HepG2 (cell line): ENCODE data around the gene SRSF2. TPM values are rescaled to one million over a fixed set of nuclear protein-coding genes. Genes with fewer than 3 reads are reported as not detected.

ENCODE experiments used
- ARHGAP35 ChIP-seq: sonication (generic); formaldehyde crosslinking; IDR thresholded peaks from 2 replicates; pipeline ENCODE4 v1.9.0; 2022; ENCODE audit warnings: mild to moderate bottlenecking, inconsistent platforms, moderate library complexity, missing genetic modification reagents, borderline replicate concordance
- CREBL2 ChIP-seq: sonication (generic); formaldehyde crosslinking; IDR thresholded peaks from 2 replicates; pipeline ENCODE4 v1.8.1; 2023; ENCODE audit warnings: missing genetic modification reagents, mild to moderate bottlenecking, borderline replicate concordance
- FIP1L1 ChIP-seq: fragments of 200-400 bp; formaldehyde crosslinking; IDR thresholded peaks from 2 replicates; pipeline ENCODE4 v1.6.1; 2018; ENCODE audit warnings: low read depth, mild to moderate bottlenecking, low read length, moderate library complexity, borderline replicate concordance; ENCODE audit not compliant: insufficient read depth
- FOXJ3 ChIP-seq: sonication (generic); formaldehyde crosslinking; IDR thresholded peaks from 2 replicates; pipeline ENCODE4 v1.4.0; 2020; ENCODE audit warnings: missing genetic modification reagents, mild to moderate bottlenecking, borderline replicate concordance
- HCFC1 ChIP-seq: fragments of 150-350 bp; IDR thresholded peaks from 2 replicates; pipeline ENCODE4 v1.6.1; 2014; ENCODE audit warnings: low read depth, low read length
- JARID2 ChIP-seq: sonication (generic); formaldehyde crosslinking; IDR thresholded peaks from 2 replicates; pipeline ENCODE4 v1.8.1; 2023; ENCODE audit warnings: missing genetic modification reagents, inconsistent platforms; ENCODE audit not compliant: insufficient replicate concordance
- KMT2A ChIP-seq: sonication (generic); formaldehyde crosslinking; IDR thresholded peaks from 2 replicates; pipeline ENCODE4 v1.4.0; 2020; ENCODE audit warnings: missing genetic modification reagents
- MAZ ChIP-seq, 2 experiments: sonication (generic) in 1 of 2; formaldehyde crosslinking in 1 of 2; IDR thresholded peaks; 2 replicates each; pipeline versions ENCODE4 v1.5.0 to v1.6.1; 2012 to 2020; ENCODE audit warnings: low read depth in 2 of 2, mild to moderate bottlenecking in 2 of 2, borderline replicate concordance in 1 of 2, improper control_type of control experiment in 1 of 2, low read length in 1 of 2, missing genetic modification reagents in 1 of 2, moderate library complexity in 1 of 2
- MEF2D ChIP-seq: sonication (generic); formaldehyde crosslinking; IDR thresholded peaks from 2 replicates; pipeline ENCODE4 v1.5.1; 2020; ENCODE audit warnings: mild to moderate bottlenecking, missing genetic modification reagents
- NFE2 ChIP-seq: sonication (generic); formaldehyde crosslinking; IDR thresholded peaks from 2 replicates; pipeline ENCODE4 v1.4.0; 2020; ENCODE audit warnings: missing genetic modification reagents
- PHF20 ChIP-seq: sonication (generic); formaldehyde crosslinking; IDR thresholded peaks from 2 replicates; pipeline ENCODE4 v1.5.0; 2020; ENCODE audit warnings: mild to moderate bottlenecking, missing genetic modification reagents
- ZHX2 ChIP-seq, 2 experiments: sonication (generic) in 1 of 2; formaldehyde crosslinking in 1 of 2; IDR thresholded peaks; 2 replicates each; pipeline versions ENCODE4 v1.6.1 to v1.9.0; 2014 to 2022; ENCODE audit warnings: antibody characterized with exemption in 1 of 2, borderline replicate concordance in 1 of 2, inconsistent platforms in 1 of 2, low read depth in 1 of 2, missing genetic modification reagents in 1 of 2
- ZMYM2 ChIP-seq: sonication (generic); formaldehyde crosslinking; IDR thresholded peaks from 2 replicates; pipeline ENCODE4 v1.8.0; 2022; ENCODE audit warnings: mild to moderate bottlenecking, missing genetic modification reagents
- ZNF12 ChIP-seq: sonication (generic); formaldehyde crosslinking; IDR thresholded peaks from 2 replicates; pipeline ENCODE4 v1.5.0; 2020; ENCODE audit warnings: missing genetic modification reagents
- ZNF296 ChIP-seq: sonication (generic); formaldehyde crosslinking; conservative IDR thresholded peaks from 2 replicates; pipeline ENCODE4 v1.5.0; 2020; ENCODE audit warnings: mild to moderate bottlenecking, missing genetic modification reagents
- ZNF552 ChIP-seq: sonication (generic); formaldehyde crosslinking; IDR thresholded peaks from 2 replicates; pipeline ENCODE4 v1.9.0; 2022; ENCODE audit warnings: missing genetic modification reagents, mild to moderate bottlenecking, borderline replicate concordance
- ZNF672 ChIP-seq: sonication (generic); formaldehyde crosslinking; IDR thresholded peaks from 2 replicates; pipeline ENCODE4 v1.8.1; 2022; ENCODE audit warnings: missing genetic modification reagents
- ZNF777 ChIP-seq: sonication (generic); formaldehyde crosslinking; IDR thresholded peaks from 2 replicates; pipeline ENCODE4 v1.4.0; 2020; ENCODE audit warnings: missing genetic modification reagents
- ZNF883 ChIP-seq: sonication (generic); formaldehyde crosslinking; IDR thresholded peaks from 2 replicates; pipeline ENCODE4 v1.5.1; 2020; ENCODE audit warnings: mild to moderate bottlenecking, missing genetic modification reagents; ENCODE audit errors: not compliant biosample characterization
- ZSCAN9 ChIP-seq: IDR thresholded peaks from 2 replicates; pipeline ENCODE4 v1.6.1; 2016; ENCODE audit warnings: borderline replicate concordance
- ZXDC ChIP-seq: sonication (generic); formaldehyde crosslinking; IDR thresholded peaks from 2 replicates; pipeline ENCODE4 v1.5.0; 2020; ENCODE audit warnings: mild to moderate bottlenecking, missing genetic modification reagents
- polyA plus RNA-seq, 8 experiments: library from polyadenylated mRNA; depleted of rRNA in 3 of 8; stranded (reverse) in 7 of 8; unstranded in 1 of 8; fragments of >200 nt; fragmentation: Illumina TruSeq in 4 of 8; extraction: Trizol in 4 of 8; gene quantifications; 2 replicates each; pipeline versions ENCODE4 v1.2.1 to v1.2.3, GENCODE V29; 2011 to 2016; ENCODE audit warnings: low read depth in 4 of 8, missing spikeins in 1 of 8, mixed read lengths in 1 of 8; ENCODE audit not compliant: insufficient read depth in 1 of 8
- total RNA-seq, 5 experiments: library from RNA; depleted of rRNA; stranded (reverse); fragments of >200 nt; fragmentation: Illumina TruSeq; extraction: Trizol; gene quantifications; 2 replicates each; pipeline ENCODE4 v1.2.3, GENCODE V29; 2016; ENCODE audit warnings: low read depth in 1 of 5

The SRSF2 gene
- total and polyA plus RNA-seq, 2 of the 13 experiments (the other 11 are each of a cell fraction or from before 2014, with no cell fraction given) = 306 to 319 TPM

GRCh38 chr17:76736349-76737081 lies 616 bp downstream of the SRSF2 start (continued):
- peak; percentile 92 for TF ChIP-seq ZHX2 (IDR thresholded peaks at IDR 0.05; ENCODE audit: low read depth)
- no peak for TF ChIP-seq ZHX2 (CRISPR knock-in tag; IDR thresholded peaks at IDR 0.05; ENCODE audit: borderline replicate concordance)
- peak; percentile 62 for TF ChIP-seq ZNF777 (CRISPR knock-in tag)
- TF ChIP-seq ARHGAP35 (CRISPR knock-in tag) = no peak
- TF ChIP-seq KMT2A (CRISPR knock-in tag) = peak; percentile 74; the same call in 1 of the 2 replicates
- no peak for TF ChIP-seq ZNF672
- no peak for TF ChIP-seq ZNF883 (CRISPR knock-in tag)
- TF ChIP-seq FOXJ3 (CRISPR knock-in tag) = no peak
- TF ChIP-seq ZXDC (CRISPR knock-in tag) = no peak
- no peak for TF ChIP-seq HCFC1
- TF ChIP-seq NFE2 (CRISPR knock-in tag) = no peak
- no peak for TF ChIP-seq ZMYM2 (CRISPR knock-in tag)
- TF ChIP-seq FIP1L1 = no peak
- TF ChIP-seq MAZ (IDR thresholded peaks at IDR 0.05; ENCODE audit: borderline replicate concordance, low read depth, low read length) = peak; percentile 82
- no peak; the same call in 1 of the 2 replicates for TF ChIP-seq MAZ (CRISPR knock-in tag; IDR thresholded peaks at IDR 0.05; ENCODE audit: low read depth)
- no peak for TF ChIP-seq ZNF12 (CRISPR knock-in tag)
- no peak for TF ChIP-seq CREBL2 (CRISPR knock-in tag)
- no peak for TF ChIP-seq ZNF296 (CRISPR knock-in tag)
- TF ChIP-seq PHF20 (CRISPR knock-in tag) = no peak
- no peak for TF ChIP-seq ZSCAN9 (CRISPR knock-in tag)
- TF ChIP-seq ZNF552 = no peak
- no peak for TF ChIP-seq MEF2D (CRISPR knock-in tag)
- no peak for TF ChIP-seq JARID2 (CRISPR knock-in tag)
